H4 (cell line): ENCODE results near the gene MATN3. TPM values are rescaled to one million over a fixed set of nuclear protein-coding genes. Genes with fewer than 3 reads are reported as not detected.

Experiments
- DNase-seq: peaks from one replicate; pipeline ENCODE4 v3.0.0-alpha.2; 2015; ENCODE audit warnings: low spot score
- total RNA-seq: library from RNA; depleted of rRNA; stranded (reverse); fragments of >200 nt; shearing (Covaris generic); gene quantifications from 2 replicates; pipeline ENCODE4 v1.2.3, GENCODE V29; 2014

The MATN3 gene
- total RNA-seq, 1 experiment from 2014 or later: 0.46 TPM

DNA sequence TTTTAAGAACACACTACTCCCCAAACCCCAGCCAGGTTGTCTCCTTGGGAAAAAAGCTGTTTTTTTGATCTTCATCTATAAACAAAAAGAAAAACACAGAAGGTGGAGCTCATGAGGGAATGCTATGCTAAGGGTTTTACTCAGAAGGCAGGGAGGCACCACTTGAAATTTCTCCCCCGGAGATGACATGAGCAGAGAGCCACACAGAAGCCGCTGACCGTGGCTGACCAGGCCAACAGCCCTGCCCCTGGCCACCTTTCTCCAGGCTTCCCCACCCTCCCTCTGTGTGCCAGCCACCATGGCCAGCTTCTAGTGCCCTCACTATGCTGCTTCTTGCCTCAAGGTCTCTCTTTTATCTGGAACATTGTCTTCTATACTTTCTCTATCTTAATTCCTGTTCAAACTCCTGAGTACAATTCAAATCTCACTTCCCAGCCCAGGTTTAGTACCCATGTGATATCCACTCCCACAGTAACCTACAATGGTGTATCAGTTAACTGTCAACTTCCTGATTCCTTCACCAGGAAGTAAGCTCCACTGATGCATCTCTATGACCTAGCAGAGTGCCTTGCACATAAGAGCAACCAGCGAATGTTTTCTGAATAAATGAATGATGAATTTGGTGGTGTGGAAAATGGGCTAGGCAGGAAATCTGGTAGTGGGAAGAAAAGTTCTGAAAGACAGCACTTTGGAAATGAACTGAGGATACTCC lies 23.6 kb upstream of the MATN3 start:
- no peak for DNase-seq

DNA sequence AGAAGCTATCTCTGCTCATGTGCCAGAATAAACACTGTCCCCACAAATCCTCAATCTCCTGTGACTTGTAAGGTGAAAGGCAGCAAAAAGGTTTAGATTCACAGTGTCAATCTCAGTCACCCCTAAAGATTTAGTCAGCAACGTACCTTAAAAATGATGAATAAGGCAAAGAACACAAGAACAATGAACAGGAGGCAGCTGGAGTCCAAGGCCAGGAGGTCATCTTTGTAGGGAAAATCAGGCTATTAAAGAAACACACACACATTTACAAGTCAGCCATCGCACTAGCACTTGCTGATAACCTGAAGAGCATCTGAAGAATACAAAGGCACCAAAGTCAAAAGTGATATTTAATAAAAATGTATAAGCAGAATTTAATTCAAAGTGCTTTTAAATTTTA lies 22.4 kb upstream of the MATN3 start:
- no peak for DNase-seq

DNA sequence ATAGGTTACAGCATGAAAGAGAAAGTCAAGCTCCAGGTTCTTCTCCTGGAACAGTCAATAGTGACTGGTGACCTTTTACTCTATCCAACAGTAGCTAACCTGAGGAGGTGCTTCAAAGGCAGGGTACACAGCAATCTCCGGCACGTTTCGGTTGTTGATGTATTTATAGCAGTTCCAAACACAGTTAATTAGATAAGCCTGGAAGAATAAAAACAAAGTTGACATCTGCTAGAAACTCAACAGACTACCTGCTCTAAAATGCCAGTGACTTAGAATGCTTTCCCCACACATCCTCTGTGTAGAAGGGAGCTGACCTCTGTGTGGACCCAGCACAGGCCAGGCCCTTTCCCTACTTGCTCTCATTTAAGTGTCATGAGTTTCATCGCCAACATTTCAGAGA lies 21.8 kb upstream of the MATN3 start:
- no peak for DNase-seq

DNA sequence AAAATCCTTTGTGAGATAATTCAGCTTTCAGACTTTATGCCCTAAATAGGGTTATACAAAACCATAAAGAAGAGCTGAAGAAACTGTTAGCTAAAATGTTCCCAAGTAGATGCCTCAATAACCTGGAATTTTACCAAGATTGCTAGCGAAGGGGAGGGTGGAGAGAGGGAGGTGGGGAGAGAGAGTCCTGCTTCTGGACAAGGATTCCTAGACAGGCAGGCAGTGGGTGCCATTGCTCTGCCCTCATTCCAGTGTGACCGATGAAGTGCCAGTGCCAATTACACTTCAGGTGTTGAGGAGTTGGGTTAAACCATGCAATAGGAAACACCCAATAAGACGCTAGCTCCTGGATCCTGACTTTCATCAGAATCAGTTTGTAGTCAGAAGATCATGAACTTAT lies 20.9 kb upstream of the MATN3 start:
- no peak for DNase-seq

DNA sequence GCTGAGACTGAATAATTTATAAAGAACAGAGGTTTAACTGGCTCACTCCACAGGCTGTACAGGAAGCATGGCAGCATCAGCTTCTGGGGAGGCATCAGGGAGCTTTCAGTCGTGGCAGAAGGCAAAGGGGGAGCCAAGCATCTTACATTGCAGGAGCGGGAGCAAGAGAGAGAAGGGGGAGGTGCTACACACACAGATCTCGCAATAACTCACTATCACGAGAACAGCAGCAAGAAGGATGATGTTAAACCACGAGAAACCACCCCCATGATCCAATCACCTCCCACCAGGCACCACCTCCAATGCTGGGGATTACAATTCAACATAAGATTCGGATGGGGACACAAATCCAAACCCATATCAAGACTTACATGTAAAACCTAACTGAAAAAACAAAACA lies 17.8 kb upstream of the MATN3 start:
- no peak for DNase-seq

DNA sequence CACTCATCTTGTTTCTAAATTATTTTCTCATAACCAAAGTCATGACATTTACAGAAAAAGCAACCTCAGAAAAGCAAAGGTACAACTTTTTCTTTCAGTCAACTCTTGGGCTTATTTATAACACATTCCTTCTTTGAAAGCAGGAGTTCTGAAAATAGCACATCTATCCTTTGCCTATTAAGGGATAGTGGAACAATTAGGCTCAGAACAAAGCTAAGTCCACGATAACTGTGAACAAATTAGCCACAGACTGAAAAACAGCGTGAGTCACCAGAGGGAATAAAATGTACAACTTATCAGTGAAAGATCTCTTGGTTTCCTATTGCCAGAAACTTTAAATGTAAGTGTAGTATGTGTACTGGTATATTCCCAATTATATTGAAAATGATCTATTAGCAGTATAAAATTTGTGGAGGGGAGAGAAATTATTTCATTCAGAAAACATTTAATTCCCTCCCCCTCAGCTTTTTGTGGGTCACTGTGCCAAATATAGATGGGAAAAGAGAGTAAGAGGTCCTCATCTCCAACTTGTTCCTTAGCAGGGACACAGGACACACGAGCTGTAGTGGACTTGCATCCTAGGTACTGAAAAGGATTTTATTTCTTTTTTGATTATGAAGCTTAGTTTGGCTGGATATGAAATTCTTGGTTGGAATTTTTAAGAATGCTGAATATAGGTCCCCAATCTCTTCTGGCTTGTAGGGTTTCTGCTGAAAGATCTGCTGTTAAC lies 15.4 kb upstream of the MATN3 start:
- DNase-seq: no peak

DNA sequence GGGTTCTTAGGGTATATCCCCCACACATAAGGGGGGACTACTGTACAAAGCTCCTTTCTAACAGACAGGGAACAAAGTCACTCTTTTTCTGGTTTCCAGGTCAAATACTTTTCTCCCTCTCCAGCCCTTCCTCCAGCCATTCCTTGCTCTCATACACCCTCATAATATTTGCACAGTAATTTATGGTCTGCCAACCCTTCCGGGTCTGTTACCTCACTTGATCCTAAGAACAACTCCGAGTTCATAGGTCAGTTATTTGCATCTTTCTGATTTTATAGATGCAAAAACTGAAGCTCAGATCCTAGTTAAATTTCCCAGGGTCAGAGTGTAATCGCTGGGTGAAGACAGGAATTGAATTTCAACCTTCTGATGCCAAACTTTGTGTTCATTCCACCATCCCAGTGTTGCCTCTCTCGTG lies 14.8 kb upstream of the MATN3 start:
- no peak for DNase-seq

DNA sequence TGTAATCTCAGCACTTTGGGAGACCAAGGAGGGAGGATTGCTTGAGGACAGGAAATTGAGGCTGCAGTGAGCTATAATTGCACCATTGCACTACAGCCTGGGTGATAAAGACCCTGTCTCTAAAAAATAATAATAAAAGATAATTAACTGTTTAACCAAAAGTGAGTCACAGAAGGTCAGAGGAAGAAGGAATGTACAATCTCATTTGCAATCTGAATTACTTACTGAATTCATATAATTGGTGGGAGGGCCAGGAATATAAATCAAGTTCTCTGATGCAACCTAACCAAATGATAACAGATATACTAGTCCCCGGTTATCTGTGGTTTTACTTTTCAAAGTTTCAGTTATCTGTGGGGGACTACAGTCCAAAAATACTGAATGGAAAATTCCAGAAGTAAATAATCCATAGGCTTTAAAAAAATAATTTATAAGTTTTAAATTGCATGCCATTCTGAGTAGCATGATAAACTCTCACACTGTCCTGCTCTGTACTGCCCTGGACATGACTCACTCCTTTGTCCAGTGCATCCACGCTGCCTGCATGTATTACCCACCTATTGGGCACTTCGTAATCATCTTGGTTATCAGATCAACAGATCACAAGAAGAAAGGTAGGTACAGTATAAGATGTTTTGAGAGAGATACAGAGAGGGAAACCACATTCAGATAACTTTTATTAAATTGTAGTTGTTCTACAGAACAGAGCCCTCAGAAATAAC lies 12.8 kb upstream of the MATN3 start:
- no peak for DNase-seq

DNA sequence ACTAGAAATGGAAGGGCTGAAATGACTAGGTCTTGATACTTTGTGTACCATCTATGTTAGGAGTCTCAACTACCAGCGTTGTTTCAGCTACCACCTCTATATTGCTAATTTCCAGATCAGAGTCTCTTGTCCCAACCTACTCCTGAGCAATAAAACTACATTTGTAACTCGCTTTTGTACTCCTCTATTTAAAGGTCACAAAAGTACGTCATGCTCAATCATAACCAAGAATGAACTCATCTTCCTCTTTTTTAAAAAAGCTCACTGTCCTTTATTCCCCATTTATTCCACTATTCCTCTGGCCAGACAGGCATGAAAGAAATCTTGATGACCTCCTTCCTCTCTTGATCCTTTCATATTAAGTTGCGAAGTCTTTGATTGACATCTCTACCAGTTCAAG lies 11.2 kb upstream of the MATN3 start:
- no peak for DNase-seq

DNA sequence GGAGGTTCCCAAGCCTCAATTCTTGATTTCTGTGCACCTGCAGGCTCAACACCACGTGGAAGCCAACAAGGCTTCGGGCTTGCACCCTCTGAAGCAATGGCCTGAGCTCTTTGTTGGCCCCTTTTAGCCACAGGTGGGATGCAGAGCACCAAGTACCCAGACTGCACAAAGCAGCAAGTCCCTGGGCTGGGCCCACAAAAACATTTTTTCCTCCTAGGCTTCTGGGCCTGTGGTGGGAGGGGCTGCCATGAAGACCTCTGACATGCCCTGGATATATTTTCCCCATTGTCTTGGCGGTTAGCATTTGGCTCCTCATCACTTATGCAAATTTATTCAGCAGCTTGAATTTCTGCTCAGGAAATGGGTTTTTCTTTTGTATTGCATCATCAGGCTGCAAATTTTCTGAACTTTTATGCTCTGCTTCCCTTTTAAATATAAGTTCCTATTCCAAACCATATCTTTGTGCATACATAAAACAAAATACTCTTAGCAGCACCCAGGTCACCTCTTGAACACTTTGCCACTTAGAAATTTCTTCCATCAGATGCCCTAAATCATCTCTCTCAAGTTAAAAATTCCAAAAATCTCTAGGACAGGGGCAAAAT lies 9.0 kb upstream of the MATN3 start:
- DNase-seq: no peak

DNA sequence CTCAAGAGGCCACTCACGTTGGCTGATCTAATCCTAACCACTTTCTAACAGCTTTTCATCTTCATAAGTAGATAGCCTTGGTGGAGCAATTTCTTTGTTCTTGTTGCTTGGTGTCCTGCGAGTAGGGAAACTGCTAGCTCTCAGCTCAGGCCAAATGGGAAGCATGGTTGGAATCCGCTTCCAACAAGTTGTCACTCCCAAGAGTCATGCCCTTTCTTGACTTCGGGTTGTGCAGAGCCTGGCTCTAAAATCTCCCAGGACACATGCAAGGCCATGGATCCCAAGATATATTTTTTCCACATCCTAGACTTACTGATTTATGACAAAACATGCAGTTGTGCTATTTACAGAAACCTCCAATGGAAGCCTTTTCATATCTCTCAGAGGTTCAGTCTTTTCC lies 7.3 kb upstream of the MATN3 start:
- DNase-seq: no peak

DNA sequence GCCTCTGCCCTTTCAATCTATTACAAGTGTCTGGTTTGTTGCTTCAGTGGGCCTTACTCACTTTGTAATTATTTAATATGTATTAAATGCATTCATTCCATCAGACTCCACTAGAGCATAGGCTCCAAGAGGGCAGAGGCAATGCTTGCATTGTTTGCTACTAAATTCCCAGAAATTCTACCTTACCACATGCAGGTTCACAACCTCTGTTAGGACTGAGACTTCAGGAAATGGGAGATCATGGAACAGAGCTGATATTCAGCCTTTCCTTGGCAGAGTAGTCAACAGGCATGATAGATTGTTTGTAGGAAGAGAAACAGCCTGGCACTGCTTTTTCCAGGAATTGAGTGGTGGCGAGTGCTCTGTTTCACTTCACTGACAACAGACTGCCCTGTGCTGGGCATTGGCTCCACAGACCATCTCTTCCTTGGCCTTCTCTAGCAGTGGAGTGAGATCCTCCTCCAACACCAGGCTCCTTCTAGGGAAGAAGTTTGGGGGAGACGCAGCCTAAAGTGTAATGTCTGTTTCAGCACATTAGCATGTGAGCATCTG lies 6.2 kb upstream of the MATN3 start:
- DNase-seq: no peak

DNA sequence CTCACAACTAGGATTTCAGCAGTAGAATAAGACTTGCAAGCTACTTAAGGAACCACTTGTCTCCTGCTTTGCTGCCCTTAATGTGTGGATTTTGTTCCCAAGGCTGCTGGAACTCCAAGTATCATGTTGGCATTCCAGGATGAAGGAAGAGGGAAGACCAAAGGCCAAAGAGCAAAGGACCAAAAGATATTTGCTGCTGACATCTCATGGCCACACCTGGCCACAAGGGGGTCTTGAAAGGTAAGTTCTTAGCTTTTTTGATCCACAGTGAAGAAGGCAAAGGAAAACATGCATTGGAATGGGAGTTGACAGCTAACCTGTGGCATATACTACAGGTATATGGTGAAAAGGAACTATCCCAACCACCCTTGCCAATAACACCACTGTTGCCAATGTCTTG lies 3.9 kb upstream of the MATN3 start:
- DNase-seq: no peak

DNA sequence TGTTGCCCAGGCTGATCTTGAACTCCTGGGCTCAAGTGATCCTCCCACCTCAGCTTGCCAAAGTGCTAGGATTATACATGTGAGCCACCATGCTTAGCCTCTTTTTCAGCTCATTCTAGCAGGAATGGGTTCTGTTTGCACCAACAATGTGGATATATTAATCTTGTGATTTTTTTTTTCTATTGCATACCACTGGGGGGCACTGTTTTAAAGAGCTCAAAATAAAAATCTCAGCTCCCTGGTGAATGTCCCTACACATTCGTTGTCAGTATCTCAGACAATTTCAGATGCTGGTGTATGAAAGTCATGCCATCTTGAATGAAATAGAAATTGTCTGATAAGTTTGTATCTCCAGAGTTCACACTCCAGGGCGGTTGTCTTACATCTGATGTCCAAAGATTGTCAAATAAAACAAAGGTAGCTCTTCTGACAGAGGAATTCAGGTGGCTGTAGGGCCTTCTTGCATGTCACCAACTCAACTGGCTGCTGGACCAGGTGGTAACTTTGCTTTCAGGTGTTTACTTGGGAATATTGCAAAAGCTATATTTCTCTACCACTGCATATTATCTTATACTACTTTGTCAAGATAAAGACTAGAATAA lies 3.1 kb upstream of the MATN3 start:
- peak; percentile 8 for DNase-seq

DNA sequence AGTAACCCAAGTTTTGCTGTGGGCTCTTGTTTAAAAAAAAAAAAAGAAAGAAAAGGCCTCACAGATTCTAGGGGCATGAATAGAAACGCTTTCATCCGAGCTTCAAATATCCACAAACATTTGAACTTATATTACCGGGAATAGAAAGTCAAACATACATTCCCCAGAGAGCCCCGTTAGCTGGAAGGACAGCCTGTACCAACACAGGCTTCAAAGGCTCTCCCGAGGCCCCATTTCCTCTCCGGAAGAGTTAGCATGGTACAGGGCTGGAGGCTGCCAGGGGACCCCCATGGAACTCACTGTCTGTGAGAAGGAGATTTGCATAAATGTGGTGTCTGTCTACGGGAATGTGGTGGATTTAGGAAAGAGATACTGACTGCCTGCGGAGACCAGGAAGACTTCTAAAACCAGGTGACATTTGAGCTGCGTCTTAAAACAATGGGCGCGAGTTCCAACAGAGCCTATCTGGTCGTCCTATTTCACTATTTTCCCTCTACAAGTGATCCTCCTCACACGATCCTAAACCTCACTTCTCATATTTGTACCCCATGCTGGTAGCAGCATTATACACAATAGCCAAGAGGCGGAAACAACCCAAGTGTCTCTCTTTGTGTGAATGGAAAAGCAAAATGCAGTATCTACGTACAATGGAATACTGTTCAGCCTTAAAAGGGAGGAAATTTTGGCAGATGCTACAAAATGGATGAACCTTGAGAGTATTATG lies 820 bp upstream of the MATN3 start:
- DNase-seq: no peak

DNA sequence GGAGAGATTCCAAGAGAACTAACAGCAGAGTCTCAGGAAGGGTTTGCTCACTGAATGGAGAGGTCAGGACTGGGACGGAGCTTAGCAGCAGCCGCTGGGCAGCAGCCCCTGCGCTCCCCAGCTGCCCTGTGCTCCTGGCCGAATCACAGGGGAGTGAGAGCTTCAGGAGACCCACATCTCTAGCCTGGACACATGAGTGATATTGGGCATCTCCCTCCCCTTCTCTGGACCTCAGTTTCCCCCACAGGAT lies 511 bp downstream of the MATN3 start:
- DNase-seq: no peak

DNA sequence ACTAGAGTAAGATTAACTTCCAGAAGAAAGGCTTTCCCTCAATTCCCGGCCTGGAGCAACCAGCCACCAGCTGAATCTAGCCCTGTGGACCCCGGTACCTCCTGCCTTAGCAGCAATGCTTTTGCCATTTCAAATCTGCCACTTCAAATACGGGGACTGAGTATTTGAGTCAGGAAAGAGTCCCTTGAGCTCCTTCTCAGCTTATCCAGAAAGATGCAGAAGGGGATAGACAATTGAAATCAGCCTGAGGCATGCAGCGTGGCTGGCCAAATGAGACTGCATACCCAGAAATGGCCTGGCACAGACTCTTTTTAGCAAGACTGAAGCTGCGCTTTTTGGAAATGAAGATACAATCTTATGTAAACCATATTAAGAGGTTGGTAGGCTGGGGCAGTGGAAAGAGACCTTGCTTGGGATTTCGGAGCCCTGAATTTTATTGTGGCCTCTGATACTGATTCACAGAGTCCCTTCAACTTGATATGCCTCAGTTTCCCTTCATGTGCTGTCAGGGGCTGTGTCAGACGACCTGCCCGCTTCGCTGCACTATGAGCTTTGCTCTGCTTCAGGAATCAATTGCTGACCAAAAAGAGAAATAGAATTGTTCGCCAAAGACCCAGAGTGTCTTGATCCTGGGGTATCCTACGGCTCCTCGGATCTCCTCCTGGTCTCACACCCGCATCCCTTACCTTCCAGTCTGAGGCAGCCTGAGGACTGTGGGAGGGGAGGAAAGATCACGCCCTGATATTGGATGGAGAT lies 1.0 kb downstream of the MATN3 start:
- DNase-seq: no peak

DNA sequence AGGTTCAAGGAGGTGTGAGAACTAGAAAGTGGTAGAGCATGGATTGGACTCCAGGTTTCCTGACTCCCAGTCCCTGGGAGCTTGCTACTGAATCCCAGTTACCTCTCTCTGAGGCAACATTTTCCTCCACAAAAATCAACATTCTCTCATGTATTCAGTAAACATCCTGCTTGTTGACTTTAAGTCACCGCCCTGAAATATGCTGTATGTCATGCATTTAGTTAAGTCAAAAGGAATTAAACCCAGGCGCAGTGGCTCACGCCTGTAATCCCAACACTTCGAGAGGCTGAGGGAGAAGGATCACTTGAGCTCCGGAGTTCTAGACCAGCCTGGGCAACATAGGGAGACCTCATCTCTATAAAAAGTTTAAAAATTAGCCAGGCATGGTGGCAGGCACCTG lies 3.8 kb downstream of the MATN3 start:
- no peak for DNase-seq

DNA sequence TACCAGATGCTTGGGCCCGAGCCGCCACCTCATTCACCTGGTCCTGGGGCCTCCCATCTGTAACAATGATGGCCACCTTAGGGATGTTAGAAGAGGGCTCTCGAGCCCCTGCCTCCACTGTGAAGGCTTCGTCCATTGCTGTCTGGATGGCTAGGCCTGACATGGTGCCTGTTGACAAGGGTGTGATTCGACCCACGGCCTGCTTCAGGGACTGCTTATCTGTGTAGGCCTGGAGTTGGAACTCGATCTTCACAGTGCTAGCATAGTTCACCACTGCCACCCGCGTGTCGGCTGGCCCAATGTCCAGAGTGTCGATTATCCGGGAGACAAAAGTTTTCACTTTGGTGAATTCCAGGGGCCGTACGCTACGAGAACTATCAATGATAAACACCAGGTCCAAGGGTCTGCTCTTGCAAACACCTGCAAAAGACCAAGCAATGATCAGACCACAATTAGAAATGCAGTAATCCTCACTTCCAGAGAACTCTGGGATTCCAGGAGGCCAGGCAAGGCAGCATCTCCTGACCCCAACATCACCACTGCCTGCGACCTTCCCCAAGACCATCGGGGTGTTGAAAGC lies 6.5 kb downstream of the MATN3 start:
- DNase-seq: no peak

DNA sequence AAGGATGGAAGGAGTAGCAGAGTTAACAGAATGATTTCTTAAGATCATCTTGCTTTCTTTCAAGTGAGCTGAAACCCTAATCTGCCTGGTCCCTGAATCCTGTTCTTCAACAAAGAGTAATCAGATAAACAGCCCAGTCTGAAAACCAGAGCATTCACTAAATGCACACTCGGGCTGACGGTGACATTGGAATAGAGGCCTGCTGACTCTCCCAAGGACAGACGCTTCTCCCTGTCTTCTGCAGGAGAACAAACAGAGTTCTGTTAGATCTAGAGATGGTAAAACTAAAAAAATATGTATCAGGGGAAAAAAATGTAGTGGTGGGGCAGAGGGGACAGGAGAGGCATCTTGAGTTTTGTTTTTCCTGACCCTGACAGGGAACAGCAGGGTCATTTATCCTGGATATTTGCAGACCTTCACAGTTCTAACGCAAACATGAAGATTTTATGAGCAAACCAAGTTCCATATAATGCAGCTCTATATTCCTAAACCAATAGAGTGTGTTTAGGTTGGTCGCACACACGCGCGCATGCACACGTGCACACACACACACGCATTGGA lies 7.3 kb downstream of the MATN3 start:
- DNase-seq: no peak
